ENCODE results near the gene CLNK.
"Not testable (repeated sequence)": the region's sequence is repeated elsewhere in the genome, so short reads cannot be mapped to it uniquely, and the experiment has no call there.

The CLNK gene

DNA sequence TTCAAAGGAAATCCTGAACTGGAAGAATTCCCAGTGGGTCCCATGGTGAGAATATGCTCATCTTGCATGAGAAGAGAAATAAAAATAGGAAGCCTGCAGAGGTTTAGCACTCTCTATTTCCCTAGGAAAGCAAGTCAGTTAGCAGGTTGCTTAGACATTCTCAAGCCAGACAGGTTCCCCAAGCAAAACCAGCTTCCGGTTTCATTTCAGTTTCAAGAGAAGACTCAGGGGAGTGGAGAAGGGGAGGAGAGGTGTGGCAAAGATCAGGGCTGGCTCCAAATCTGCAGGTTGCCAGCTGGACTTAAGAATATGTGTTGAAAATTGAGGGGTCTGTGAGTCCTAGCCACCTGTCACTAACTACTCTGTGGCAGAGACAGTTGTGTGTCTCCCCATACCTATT, 107.5 kb downstream of the CLNK start:
- no peak overlapping the region for H3K9ac ChIP-seq
- TF ChIP-seq CTCF (conservative IDR thresholded peaks at IDR 0.05; ENCODE audit: low read depth, low read length): no peak
- H2AFZ ChIP-seq (ENCODE audit: low read depth): no peak overlapping the region
- no peak overlapping the region for H3K4me2 ChIP-seq
- H3K4me1 ChIP-seq (ENCODE audit: low read depth, poor library complexity, severe bottlenecking): no peaks in the 10 kb centered on the region
- H3K27me3 ChIP-seq (ENCODE audit: insufficient read depth, low read depth): no peaks in the 10 kb centered on the region
- H3K36me3 ChIP-seq (ENCODE audit: insufficient read depth): no peaks in the 10 kb centered on the region
- no peak overlapping the region for H3K27ac ChIP-seq
- no peaks in the 10 kb centered on the region for H4K20me1 ChIP-seq (ENCODE audit: insufficient read depth)
- H3K79me2 ChIP-seq (ENCODE audit: insufficient read depth, low read depth): no peaks in the 10 kb centered on the region
- no peak overlapping the region for H3K4me3 ChIP-seq (IDR thresholded peaks at IDR 0.05; ENCODE audit: insufficient read depth, low read depth, low read length)

DNA sequence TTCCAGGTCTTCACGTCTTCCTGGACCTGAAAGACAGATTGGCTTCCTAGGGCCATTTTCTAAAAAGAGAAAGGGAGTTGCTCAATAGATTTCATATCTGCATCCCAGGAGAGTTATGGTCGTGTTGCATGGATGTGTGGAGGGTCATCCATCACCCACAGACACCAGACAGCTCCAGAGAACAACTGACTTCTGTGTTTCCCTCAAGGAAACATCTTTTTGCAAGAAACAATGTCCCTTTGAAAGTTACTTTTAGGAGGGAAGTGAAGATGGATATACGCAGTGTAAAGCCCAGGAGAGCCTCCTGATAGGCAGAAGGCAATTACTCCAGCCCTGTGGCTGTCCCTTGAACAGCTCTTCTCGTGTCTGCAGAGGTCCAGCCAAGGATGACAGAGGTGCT, 108.3 kb downstream of the CLNK start:
- H3K79me2 ChIP-seq (ENCODE audit: insufficient read depth, low read depth): no peaks in the 10 kb centered on the region

GRCh38 chr4:10575414-10575813, 109.2 kb downstream of the CLNK start:
- H3K4me3 ChIP-seq (IDR thresholded peaks at IDR 0.05; ENCODE audit: insufficient read depth, low read depth, low read length): no peak overlapping the region
- no peaks in the 10 kb centered on the region for H4K20me1 ChIP-seq (ENCODE audit: insufficient read depth)
- no peak overlapping the region for H3K4me2 ChIP-seq
- no peaks in the 10 kb centered on the region for H3K4me1 ChIP-seq (ENCODE audit: low read depth, poor library complexity, severe bottlenecking)
- no peak overlapping the region for H3K27ac ChIP-seq
- H3K36me3 ChIP-seq (ENCODE audit: insufficient read depth): no peaks in the 10 kb centered on the region
- no peak for TF ChIP-seq CTCF (conservative IDR thresholded peaks at IDR 0.05; ENCODE audit: low read depth, low read length)
- H3K27me3 ChIP-seq (ENCODE audit: insufficient read depth, low read depth): no peaks in the 10 kb centered on the region
- no peaks in the 10 kb centered on the region for H3K79me2 ChIP-seq (ENCODE audit: insufficient read depth, low read depth)
- H2AFZ ChIP-seq (ENCODE audit: low read depth): no peak overlapping the region
- no peak overlapping the region for H3K9ac ChIP-seq

More for the DNA sequence above, 108.3 kb downstream of the CLNK start:
- Histone ChIP-seq H3K27ac (no peak overlapping the region), H3K9ac (no peak overlapping the region), H3K4me3 (IDR thresholded peaks at IDR 0.05; ENCODE audit: insufficient read depth, low read depth, low read length) (no peak overlapping the region), H3K36me3 (ENCODE audit: insufficient read depth) (no peaks in the 10 kb centered on the region), H3K4me2 (no peak overlapping the region), H3K27me3 (ENCODE audit: insufficient read depth, low read depth) (no peaks in the 10 kb centered on the region), H4K20me1 (ENCODE audit: insufficient read depth) (no peaks in the 10 kb centered on the region), H3K4me1 (ENCODE audit: low read depth, poor library complexity, severe bottlenecking) (no peaks in the 10 kb centered on the region), H2AFZ (ENCODE audit: low read depth) (no peak overlapping the region)
- TF ChIP-seq CTCF (conservative IDR thresholded peaks at IDR 0.05; ENCODE audit: low read depth, low read length): no peak

- H3K4me2 ChIP-seq; H2AFZ ChIP-seq (ENCODE audit: low read depth); H3K36me3 ChIP-seq (ENCODE audit: insufficient read depth); H3K79me2 ChIP-seq (ENCODE audit: insufficient read depth, low read depth); H3K27me3 ChIP-seq (ENCODE audit: insufficient read depth, low read depth); H3K4me3 ChIP-seq (IDR thresholded peaks at IDR 0.05; ENCODE audit: insufficient read depth, low read depth, low read length); H3K4me1 ChIP-seq (ENCODE audit: low read depth, poor library complexity, severe bottlenecking); H3K27ac ChIP-seq; H4K20me1 ChIP-seq (ENCODE audit: insufficient read depth); H3K9ac ChIP-seq: not testable (repeated sequence)
Measured at GRCh38 chr4:10574553-10574952, 110.0 kb downstream of the CLNK start.

- Histone ChIP-seq H3K79me2 (ENCODE audit: insufficient read depth, low read depth) (no peaks in the 10 kb centered on the region), H3K4me2 (no peak overlapping the region), H4K20me1 (ENCODE audit: insufficient read depth) (no peaks in the 10 kb centered on the region), H2AFZ (ENCODE audit: low read depth) (no peak overlapping the region), H3K27ac (no peak overlapping the region), H3K4me3 (IDR thresholded peaks at IDR 0.05; ENCODE audit: insufficient read depth, low read depth, low read length) (no peak overlapping the region), H3K4me1 (ENCODE audit: low read depth, poor library complexity, severe bottlenecking) (no peaks in the 10 kb centered on the region), H3K9ac (no peak overlapping the region), H3K36me3 (ENCODE audit: insufficient read depth) (no peaks in the 10 kb centered on the region), H3K27me3 (ENCODE audit: insufficient read depth, low read depth) (no peaks in the 10 kb centered on the region)
- no peak for TF ChIP-seq CTCF (conservative IDR thresholded peaks at IDR 0.05; ENCODE audit: low read depth, low read length)
Measured at GRCh38 chr4:10571909-10572308, 112.7 kb downstream of the CLNK start.
